ENCODE data around the gene PSMG3.
A peak's percentile ranks its signal among the peaks of the same experiment; 100 is the strongest.
"Not testable (repeated sequence)": the region's sequence is repeated elsewhere in the genome, so short reads cannot be mapped to it uniquely, and the experiment has no call there.

Gene PSMG3

GRCh38 chr7:1531263-1531978, 38.4 kb downstream of the PSMG3 start:
- no peak for DNase-seq

- peak; percentile 61 for DNase-seq
Measured at GRCh38 chr7:1530946-1531262, 38.9 kb downstream of the PSMG3 start.

GRCh38 chr7:1529383-1530116, 40.3 kb downstream of the PSMG3 start:
- no peak for DNase-seq

GRCh38 chr7:1526271-1526754, 43.5 kb downstream of the PSMG3 start:
- no peak for DNase-seq

GRCh38 chr7:1525409-1525808, 44.4 kb downstream of the PSMG3 start:
- no peak for DNase-seq

GRCh38 chr7:1523844-1524243, 46.0 kb downstream of the PSMG3 start:
- DNase-seq, result no peak

GRCh38 chr7:1523208-1523607, 46.6 kb downstream of the PSMG3 start:
- no peak for DNase-seq

- no peak for DNase-seq
Measured at GRCh38 chr7:1521456-1521855, 48.4 kb downstream of the PSMG3 start.

- no peak for DNase-seq
Measured at GRCh38 chr7:1520539-1521234, 49.1 kb downstream of the PSMG3 start.

- DNase-seq, result not testable (repeated sequence)
Measured at GRCh38 chr7:1519322-1519922, 50.4 kb downstream of the PSMG3 start.

Measured in CD4-positive, alpha-beta T cell treated with Interleukin-21 for 1 hour (primary cell).